SK-N-SH treated with all-trans-retinoic acid at 6 μM for 48 hours (cell line): ENCODE measurements around the gene HMX3.

Experiments
- ATAC-seq: fragments of 200-7000 bp; cut with Tn5 transposase; 3 replicates; pipeline ENCODE4 v1.9.1; 2020; ENCODE audit warnings: mild to moderate bottlenecking, moderate library complexity
- ARNTL ChIP-seq: fragments of 450-650 bp; formaldehyde crosslinking; IDR thresholded peaks from 2 replicates; pipeline ENCODE4 v1.5.0; 2020; ENCODE audit warnings: low read depth, mild to moderate bottlenecking, moderate library complexity, borderline replicate concordance
- BACH2 ChIP-seq: fragments of 250-450 bp; sonication (Bioruptor Pico); IDR thresholded peaks from 2 replicates; pipeline ENCODE4 v1.9.0; 2021; ENCODE audit warnings: mild to moderate bottlenecking, borderline replicate concordance
- CSDC2 ChIP-seq: fragments of 250-450 bp; sonication (Bioruptor Pico); IDR thresholded peaks from 2 replicates; pipeline ENCODE4 v1.5.0; 2020; ENCODE audit warnings: mild to moderate bottlenecking, moderate library complexity
- ESRRG ChIP-seq: fragments of 250-450 bp; sonication (Bioruptor Pico); IDR thresholded peaks from 2 replicates; pipeline ENCODE4 v1.6.1; 2021; ENCODE audit warnings: mild to moderate bottlenecking
- GLIS3 ChIP-seq: fragments of 250-450 bp; sonication (Bioruptor Pico); IDR thresholded peaks from 2 replicates; pipeline ENCODE4 v1.5.0; 2020; ENCODE audit warnings: mild to moderate bottlenecking, moderate library complexity
- ISL1 ChIP-seq: fragments of 250-450 bp; sonication (Bioruptor Pico); IDR thresholded peaks from 2 replicates; pipeline ENCODE4 v2.1.2; 2022; ENCODE audit warnings: mild to moderate bottlenecking, moderate library complexity
- OSR1 ChIP-seq: fragments of 250-450 bp; sonication (Bioruptor Pico); IDR thresholded peaks from 2 replicates; pipeline ENCODE4 v1.8.0; 2022; ENCODE audit warnings: moderate library complexity, mild to moderate bottlenecking, inconsistent platforms
- PPARA ChIP-seq: fragments of 250-450 bp; sonication (Bioruptor Pico); IDR thresholded peaks from 2 replicates; pipeline ENCODE4 v1.5.0; 2020; ENCODE audit warnings: mild to moderate bottlenecking, borderline replicate concordance
- RARB ChIP-seq: fragments of 250-450 bp; sonication (Bioruptor Pico); IDR thresholded peaks from 2 replicates; pipeline ENCODE4 v1.8.0; 2021; ENCODE audit warnings: mild to moderate bottlenecking, moderate library complexity
- SNAI2 ChIP-seq: fragments of 250-450 bp; sonication (Bioruptor Pico); IDR thresholded peaks from 2 replicates; pipeline ENCODE4 v1.5.0; 2020; ENCODE audit warnings: mild to moderate bottlenecking, moderate library complexity
- TCF4 ChIP-seq: fragments of 250-450 bp; sonication (Bioruptor Pico); IDR thresholded peaks from 2 replicates; pipeline ENCODE4 v1.8.0; 2021; ENCODE audit warnings: mild to moderate bottlenecking, moderate library complexity, borderline replicate concordance
- TOX ChIP-seq: fragments of 250-450 bp; sonication (Bioruptor Pico); IDR thresholded peaks from 2 replicates; pipeline ENCODE4 v1.8.0; 2021; ENCODE audit warnings: mild to moderate bottlenecking, moderate library complexity, borderline replicate concordance
- TSHZ2 ChIP-seq: fragments of 250-450 bp; sonication (Bioruptor Pico); IDR thresholded peaks from 2 replicates; pipeline ENCODE4 v1.5.0; 2020; ENCODE audit warnings: mild to moderate bottlenecking, moderate library complexity
- ZFP30 ChIP-seq: fragments of 450-650 bp; formaldehyde crosslinking; IDR thresholded peaks from 2 replicates; pipeline ENCODE4 v1.5.0; 2022; ENCODE audit warnings: mild to moderate bottlenecking, moderate library complexity
- ZNF565 ChIP-seq: fragments of 450-650 bp; formaldehyde crosslinking; conservative IDR thresholded peaks from 2 replicates; pipeline ENCODE4 v1.5.0; 2020; ENCODE audit warnings: low read depth, mild to moderate bottlenecking, moderate library complexity
- ZNF70 ChIP-seq: fragments of 450-650 bp; formaldehyde crosslinking; IDR thresholded peaks from 2 replicates; pipeline ENCODE4 v1.5.0; 2020; ENCODE audit warnings: mild to moderate bottlenecking, moderate library complexity
- ZNF8 ChIP-seq: fragments of 450-650 bp; formaldehyde crosslinking; IDR thresholded peaks from 2 replicates; pipeline ENCODE4 v1.5.0; 2020; ENCODE audit warnings: mild to moderate bottlenecking, moderate library complexity
- TF ChIP-seq, protein P1 (sequence below): fragments of 250-450 bp; sonication (Bioruptor Pico); IDR thresholded peaks from 2 replicates; pipeline ENCODE4 v1.8.0; 2021; ENCODE audit warnings: low read depth, mild to moderate bottlenecking, moderate library complexity, borderline replicate concordance
- TF ChIP-seq, protein P2 (sequence below): fragments of 250-450 bp; sonication (Bioruptor Pico); IDR thresholded peaks from 2 replicates; pipeline ENCODE4 v1.5.1; 2021; ENCODE audit warnings: mild to moderate bottlenecking, moderate library complexity

HMX3 gene

DNA sequence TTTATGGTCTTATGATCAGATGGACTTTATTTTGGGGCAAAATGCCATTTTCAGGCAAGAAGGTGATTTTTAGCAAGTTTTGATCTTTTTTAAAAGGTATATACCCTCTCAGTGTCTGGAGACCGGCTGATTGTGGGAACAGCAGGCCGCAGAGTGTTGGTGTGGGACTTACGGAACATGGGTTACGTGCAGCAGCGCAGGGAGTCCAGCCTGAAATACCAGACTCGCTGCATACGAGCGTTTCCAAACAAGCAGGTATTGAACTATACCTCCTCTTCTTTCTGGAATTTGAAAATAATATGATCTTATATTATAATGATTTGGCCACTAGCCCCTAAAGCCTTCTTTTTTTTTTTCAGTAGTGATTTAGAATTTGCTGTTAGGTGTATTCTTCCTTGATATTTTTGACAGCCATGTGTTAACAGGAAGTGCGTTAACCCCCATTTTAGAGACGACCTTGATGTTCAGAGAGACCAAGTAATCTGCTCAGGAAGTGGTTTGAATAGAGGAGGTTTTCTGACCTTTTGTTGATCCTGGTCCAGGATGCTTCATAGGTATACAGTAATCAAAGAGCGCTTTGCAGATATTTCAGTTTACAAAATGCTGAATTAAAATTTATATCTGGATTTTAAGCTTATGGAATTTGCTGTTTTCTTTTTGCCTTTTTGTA, 24.7 kb downstream of the HMX3 start:
- TF ChIP-seq ZFP30 (CRISPR knock-in tag), result no peak
- TF ChIP-seq PPARA (CRISPR knock-in tag), result no peak
- no peak for ATAC-seq

- ATAC-seq, result no peak
- TF ChIP-seq TOX (CRISPR knock-in tag) (no peak), BACH2 (CRISPR knock-in tag) (no peak), ISL1 (CRISPR knock-in tag) (peak; percentile 70), ZNF8 (no peak), TCF4 (CRISPR knock-in tag) (no peak)
- TF ChIP-seq, protein P1, sequence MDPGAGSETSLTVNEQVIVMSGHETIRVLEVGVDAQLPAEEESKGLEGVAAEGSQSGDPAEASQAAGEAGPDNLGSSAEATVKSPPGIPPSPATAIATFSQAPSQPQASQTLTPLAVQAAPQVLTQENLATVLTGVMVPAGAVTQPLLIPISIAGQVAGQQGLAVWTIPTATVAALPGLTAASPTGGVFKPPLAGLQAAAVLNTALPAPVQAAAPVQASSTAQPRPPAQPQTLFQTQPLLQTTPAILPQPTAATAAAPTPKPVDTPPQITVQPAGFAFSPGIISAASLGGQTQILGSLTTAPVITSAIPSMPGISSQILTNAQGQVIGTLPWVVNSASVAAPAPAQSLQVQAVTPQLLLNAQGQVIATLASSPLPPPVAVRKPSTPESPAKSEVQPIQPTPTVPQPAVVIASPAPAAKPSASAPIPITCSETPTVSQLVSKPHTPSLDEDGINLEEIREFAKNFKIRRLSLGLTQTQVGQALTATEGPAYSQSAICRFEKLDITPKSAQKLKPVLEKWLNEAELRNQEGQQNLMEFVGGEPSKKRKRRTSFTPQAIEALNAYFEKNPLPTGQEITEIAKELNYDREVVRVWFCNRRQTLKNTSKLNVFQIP, result no peak
Measured at GRCh38 chr10:123164319-123164718, 28.5 kb downstream of the HMX3 start.

DNA sequence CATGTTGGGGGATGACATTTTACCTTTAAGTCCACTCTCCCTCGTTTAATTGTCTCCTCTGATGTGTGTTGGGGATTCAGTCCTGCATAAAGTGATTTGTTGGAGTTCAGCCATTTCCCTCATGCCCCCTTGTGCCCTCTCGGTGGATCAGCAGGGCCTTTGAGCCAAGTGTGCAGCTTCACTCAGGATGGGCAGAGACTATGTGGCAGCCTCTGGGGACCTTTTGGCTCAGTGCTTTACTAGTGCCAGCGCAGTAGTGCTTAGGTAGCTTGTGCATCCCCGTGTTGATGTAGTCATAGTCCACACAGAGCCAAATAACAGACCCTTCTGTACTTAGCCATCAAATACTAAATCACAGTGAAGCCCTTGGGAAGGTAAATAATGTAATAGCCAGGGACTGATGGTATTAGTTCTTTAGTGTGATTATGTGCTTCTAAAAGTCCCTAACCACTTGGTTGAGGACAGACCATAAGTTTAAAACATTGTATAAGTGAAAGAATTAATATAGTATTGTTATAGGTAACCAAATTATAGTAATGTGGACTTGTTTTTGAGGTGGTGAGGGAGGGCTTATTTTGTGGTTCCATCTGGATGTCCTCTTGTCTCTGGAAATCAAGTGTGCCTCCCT, 29.8 kb downstream of the HMX3 start:
- peak; percentile 77 for ATAC-seq
- TF ChIP-seq ZNF70, result no peak
- no peak for TF ChIP-seq ISL1 (CRISPR knock-in tag)
- no peak for TF ChIP-seq BACH2 (CRISPR knock-in tag)
- TF ChIP-seq CSDC2, result no peak
- no peak for TF ChIP-seq ZNF8
- no peak for TF ChIP-seq RARB (CRISPR knock-in tag)
- no peak for TF ChIP-seq TSHZ2 (CRISPR knock-in tag)
- no peak for TF ChIP-seq PPARA (CRISPR knock-in tag)
- no peak for TF ChIP-seq ARNTL (CRISPR knock-in tag)
- TF ChIP-seq GLIS3, result no peak
- TF ChIP-seq ESRRG (CRISPR knock-in tag), result no peak
- no peak for TF ChIP-seq SNAI2 (CRISPR knock-in tag)
- TF ChIP-seq ZNF565 (CRISPR knock-in tag), result no peak
- TF ChIP-seq TOX (CRISPR knock-in tag), result no peak
- TF ChIP-seq TCF4 (CRISPR knock-in tag), result no peak
- TF ChIP-seq, protein P2, sequence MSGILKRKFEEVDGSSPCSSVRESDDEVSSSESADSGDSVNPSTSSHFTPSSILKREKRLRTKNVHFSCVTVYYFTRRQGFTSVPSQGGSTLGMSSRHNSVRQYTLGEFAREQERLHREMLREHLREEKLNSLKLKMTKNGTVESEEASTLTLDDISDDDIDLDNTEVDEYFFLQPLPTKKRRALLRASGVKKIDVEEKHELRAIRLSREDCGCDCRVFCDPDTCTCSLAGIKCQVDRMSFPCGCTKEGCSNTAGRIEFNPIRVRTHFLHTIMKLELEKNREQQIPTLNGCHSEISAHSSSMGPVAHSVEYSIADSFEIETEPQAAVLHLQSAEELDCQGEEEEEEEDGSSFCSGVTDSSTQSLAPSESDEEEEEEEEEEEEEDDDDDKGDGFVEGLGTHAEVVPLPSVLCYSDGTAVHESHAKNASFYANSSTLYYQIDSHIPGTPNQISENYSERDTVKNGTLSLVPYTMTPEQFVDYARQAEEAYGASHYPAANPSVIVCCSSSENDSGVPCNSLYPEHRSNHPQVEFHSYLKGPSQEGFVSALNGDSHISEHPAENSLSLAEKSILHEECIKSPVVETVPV (CRISPR knock-in tag), result no peak
- TF ChIP-seq OSR1, result no peak

DNA sequence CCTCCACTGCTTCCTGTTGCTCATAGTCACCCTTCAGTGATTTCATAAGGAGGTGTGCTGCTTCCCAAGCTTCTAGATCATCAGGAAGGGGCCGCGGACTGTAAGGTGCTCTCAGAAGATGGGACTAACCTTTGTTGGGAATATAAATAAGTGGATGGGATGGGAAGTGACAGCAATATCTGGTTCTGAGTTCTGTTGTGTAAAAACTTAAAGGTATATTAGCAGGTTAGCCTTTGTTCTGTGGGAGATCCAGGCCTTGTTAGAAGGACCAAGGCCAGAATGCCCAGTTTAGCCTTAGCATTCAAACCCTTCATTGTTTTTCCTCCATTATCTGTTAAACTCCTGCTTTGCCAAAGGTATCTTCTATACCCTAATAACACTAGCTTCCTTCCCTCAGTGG, 30.8 kb downstream of the HMX3 start:
- TF ChIP-seq ZFP30 (CRISPR knock-in tag), result no peak
- TF ChIP-seq ZNF565 (CRISPR knock-in tag), result no peak
- no peak for TF ChIP-seq ESRRG (CRISPR knock-in tag)
- no peak for TF ChIP-seq ARNTL (CRISPR knock-in tag)
- TF ChIP-seq, protein P1, result no peak
- TF ChIP-seq ZNF8, result no peak
- no peak for TF ChIP-seq GLIS3
- no peak for TF ChIP-seq TCF4 (CRISPR knock-in tag)
- no peak for ATAC-seq
